Heart right ventricle (tissue), 16 donors: ENCODE measurements around the gene ANAPC4. TPM values are rescaled to one million over a fixed set of nuclear protein-coding genes. Genes with fewer than 3 reads are reported as not detected.

Experiments used
- ATAC-seq, 8 donors: fragments of 200-7000 bp; cut with Tn5 transposase; one replicate each; pipeline ENCODE4 v1.9.1; 2020; ENCODE audit warnings: mild to moderate bottlenecking in 8 of 8, moderate library complexity in 8 of 8, moderate number of reproducible peaks in 1 of 8
- DNase-seq, 2 donors: peaks; one replicate each; pipeline ENCODE4 v3.0.0-alpha.2; 2020
- H3K27ac ChIP-seq, 10 donors: fragments of 200-600 bp; sonication (generic) in 2 of 10; one replicate each; pipeline versions ENCODE4 v1.5.0 to v1.8.0; 2020 to 2022; ENCODE audit warnings: mild to moderate bottlenecking in 3 of 10
- H3K27me3 ChIP-seq, 7 donors: fragments of 200-600 bp; one replicate each; pipeline ENCODE4 v1.8.0; 2021 to 2022; ENCODE audit warnings: mild to moderate bottlenecking in 2 of 7
- H3K36me3 ChIP-seq, 9 donors: fragments of 200-600 bp; sonication (generic) in 1 of 9; one replicate each; pipeline versions ENCODE4 v1.5.0 to v1.8.0; 2020 to 2022; ENCODE audit warnings: mild to moderate bottlenecking in 2 of 9
- H3K4me1 ChIP-seq, 9 donors: fragments of 200-600 bp; sonication (generic) in 1 of 9; one replicate each; pipeline versions ENCODE4 v1.5.0 to v1.8.0; 2020 to 2022; ENCODE audit warnings: mild to moderate bottlenecking in 4 of 9
- H3K4me3 ChIP-seq, 10 donors: fragments of 200-600 bp; sonication (generic) in 2 of 10; one replicate each; pipeline versions ENCODE4 v1.5.0 to v1.8.0; 2020 to 2022; ENCODE audit warnings: mild to moderate bottlenecking in 7 of 10, moderate library complexity in 2 of 10
- H3K9me3 ChIP-seq, 11 donors: fragments of 200-600 bp in 10 of 11; sonication (generic) in 2 of 11; one replicate each; pipeline versions ENCODE4 v1.5.0 to v1.8.0; 2013 to 2022; ENCODE audit warnings: mild to moderate bottlenecking in 2 of 11, control low read depth in 1 of 11, moderate library complexity in 1 of 11
- WGBS, 2 donors: extraction: QIAGEN DNeasy Blood & Tissue Kit; methylation state at CpG; one replicate each; pipeline ENCODE4 v1.1.7; 2013; ENCODE audit warnings: inconsistent platforms in 1 of 2; 5-methylcytosine and 5-hydroxymethylcytosine counted together
- intact Hi-C, 10 donors: fragments of 100-400 bp; cut with DNase I; formaldehyde crosslinking; loops; one replicate each; pipeline versions ENCODE4 v1.11.1 to v1.14.2; 2022
- polyA plus RNA-seq, 2 donors: library from polyadenylated mRNA; stranded (reverse); fragments of 200-250 nt; gene quantifications; one replicate each; pipeline ENCODE4 v1.2.3, GENCODE V29; 2013
- total RNA-seq, 10 donors: library from RNA; stranded (reverse); fragmentation: NEBNext Ultra II Directional in 3 of 10; extraction: Animal tissue kit (Norgen Biotek cat#: 25700) in 3 of 10; gene quantifications; one replicate each; pipeline versions ENCODE4 v1.2.1 to v1.2.4, GENCODE V29; 2021 to 2023
- TF ChIP-seq, protein P1 (sequence below), 9 donors: fragments of 200-600 bp; sonication (generic) in 2 of 9; IDR thresholded peaks; one replicate each; pipeline versions ENCODE4 v1.5.0 to v1.8.0; 2021 to 2022; ENCODE audit warnings: antibody characterized with exemption in 9 of 9, mild to moderate bottlenecking in 5 of 9, moderate library complexity in 1 of 9
- donor health status: Arrhythmogenic right ventricular cardiomyopathy.
- donor health status: ischemic (EF 13 %, LVEDD 7.1; RV severe dilation, severe dysfunction).
- donor health status: healthy with polysubstance abuse.
- donor health status: DM: no; HTN: yes; CAD: no.
- donor health status: DM: no; HTN: no; CAD: no.
- donor health status: ischemic (EF 25% LVEDD 6.9; RV normal size, moderate dysfunction).
- donor health status: ischemic (EF 25% LVEDD 5.7; RV mildly dilated, moderate dysfunction).
- donor health status: healthy.
- donor health status: DM: yes; HTN: yes; CAD: no.
- donor health status: Ischemic cardiomyopathy.
- donor health status: ischemic (EF 35%, LVEDD 5.7; RV mildly dilated, moderate dysfunction).
- donor health status: nonischemic (EF 11% LVEDD 7.7; RV severe dilation, severe dysfunction).
- donor health status: DM: yes; HTN: yes; CAD: no.
- donor health status: PGD.
- donor health status: ischemic (EF 29% LVEDD 5.4; RV normal size, mild dysfunction).
- donor health status: nonischemic (EF 23%, LVEDD 6.1; RV moderate dilation, normal function).

The ANAPC4 gene
- total and polyA plus RNA-seq, 12 donors: 8.2 to 26.7 (median 11.5) TPM

- ATAC-seq: no peak
- Histone ChIP-seq H3K27me3 (no peaks in the 10 kb centered on the region), H3K4me3 (no peak overlapping the region), H3K27ac (no peak overlapping the region), H3K9me3 (peaks cover 0 to 12% (median 0%) of the 10 kb centered on the region in 11 donors), H3K36me3 (peaks cover 0 to 100% (median 57%) of the 10 kb centered on the region in 9 donors), H3K4me1 (no peaks in the 10 kb centered on the region)
- intact Hi-C loops: no loop called here
- TF ChIP-seq, protein P1, sequence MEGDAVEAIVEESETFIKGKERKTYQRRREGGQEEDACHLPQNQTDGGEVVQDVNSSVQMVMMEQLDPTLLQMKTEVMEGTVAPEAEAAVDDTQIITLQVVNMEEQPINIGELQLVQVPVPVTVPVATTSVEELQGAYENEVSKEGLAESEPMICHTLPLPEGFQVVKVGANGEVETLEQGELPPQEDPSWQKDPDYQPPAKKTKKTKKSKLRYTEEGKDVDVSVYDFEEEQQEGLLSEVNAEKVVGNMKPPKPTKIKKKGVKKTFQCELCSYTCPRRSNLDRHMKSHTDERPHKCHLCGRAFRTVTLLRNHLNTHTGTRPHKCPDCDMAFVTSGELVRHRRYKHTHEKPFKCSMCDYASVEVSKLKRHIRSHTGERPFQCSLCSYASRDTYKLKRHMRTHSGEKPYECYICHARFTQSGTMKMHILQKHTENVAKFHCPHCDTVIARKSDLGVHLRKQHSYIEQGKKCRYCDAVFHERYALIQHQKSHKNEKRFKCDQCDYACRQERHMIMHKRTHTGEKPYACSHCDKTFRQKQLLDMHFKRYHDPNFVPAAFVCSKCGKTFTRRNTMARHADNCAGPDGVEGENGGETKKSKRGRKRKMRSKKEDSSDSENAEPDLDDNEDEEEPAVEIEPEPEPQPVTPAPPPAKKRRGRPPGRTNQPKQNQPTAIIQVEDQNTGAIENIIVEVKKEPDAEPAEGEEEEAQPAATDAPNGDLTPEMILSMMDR (IDR thresholded peaks at IDR 0.05): no peak
- no peak for DNase-seq
- 97 to 99% methylated on average over 3 of the region's 3 CpGs for WGBS, 2 donors
These were observed 20.2 kb downstream of the ANAPC4 start for GRCh38 chr4:25397305-25397704.

DNA sequence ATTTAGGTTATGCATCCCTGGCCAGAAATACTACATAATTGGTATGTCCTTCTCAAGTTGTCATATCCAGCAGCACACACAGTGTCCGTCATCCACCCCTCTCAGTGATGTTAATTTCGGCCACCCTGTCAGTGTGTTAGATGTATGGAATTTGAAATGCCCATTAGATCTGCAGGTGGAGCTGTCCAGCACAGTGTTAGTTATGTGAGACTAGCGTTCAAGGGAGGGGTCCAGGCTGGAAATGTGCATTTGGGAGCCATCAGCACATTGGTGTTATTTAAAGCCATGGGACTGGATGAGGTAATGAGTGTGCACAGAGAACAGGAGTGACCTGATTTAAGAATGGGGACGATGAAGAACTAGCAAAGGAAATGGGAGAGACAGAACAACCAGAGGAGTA, 22.4 kb downstream of the ANAPC4 start:
- Histone ChIP-seq H3K4me3 (no peak overlapping the region), H3K36me3 (peaks cover 0 to 100% (median 52%) of the 10 kb centered on the region in 9 donors), H3K27me3 (no peaks in the 10 kb centered on the region), H3K4me1 (no peaks in the 10 kb centered on the region), H3K9me3 (peaks cover 0 to 12% (median 0%) of the 10 kb centered on the region in 11 donors), H3K27ac (no peak overlapping the region)
- TF ChIP-seq, protein P1 (IDR thresholded peaks at IDR 0.05): no peak
- intact Hi-C loops: no loop called here
- WGBS, 2 donors: 75 to 80% methylated on average over 4 of the region's 4 CpGs
- no peak for ATAC-seq
- DNase-seq: no peak

DNA sequence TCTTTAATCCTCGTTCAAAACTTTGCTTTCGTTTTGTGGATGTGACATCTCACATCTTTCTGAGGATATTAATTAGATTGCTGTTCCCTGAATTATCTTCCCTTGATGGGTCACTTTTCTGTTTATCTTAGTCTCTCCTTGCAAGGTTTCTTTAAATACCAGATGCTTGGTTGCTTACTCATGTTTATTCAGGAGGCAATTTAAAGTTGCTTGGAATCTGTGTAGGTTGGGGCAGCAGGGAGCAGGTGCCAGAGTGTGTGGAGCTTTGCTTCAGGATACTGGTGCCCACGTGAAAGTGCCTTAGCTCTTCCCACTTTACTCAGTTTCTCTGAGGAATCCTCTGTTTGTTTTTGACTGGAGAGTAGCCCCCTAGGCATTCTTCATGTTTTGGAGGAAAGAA, 24.0 kb downstream of the ANAPC4 start:
- TF ChIP-seq, protein P1 (IDR thresholded peaks at IDR 0.05): no peak
- Histone ChIP-seq H3K4me3 (no peak overlapping the region), H3K4me1 (no peaks in the 10 kb centered on the region), H3K27ac (no peak overlapping the region), H3K36me3 (peaks cover 0 to 100% (median 54%) of the 10 kb centered on the region in 9 donors), H3K9me3 (peaks cover 0 to 12% (median 0%) of the 10 kb centered on the region in 11 donors), H3K27me3 (no peaks in the 10 kb centered on the region)
- 81 to 82% methylated on average over 3 of the region's 3 CpGs for WGBS, 2 donors
- ATAC-seq (no peak), DNase-seq (no peak)
- intact Hi-C loops: no loop called here

- Histone ChIP-seq H3K4me1 (no peaks in the 10 kb centered on the region), H3K4me3 (no peak overlapping the region), H3K27me3 (no peaks in the 10 kb centered on the region), H3K27ac (no peak overlapping the region), H3K9me3 (peaks cover 0 to under 1% (median 0%) of the 10 kb centered on the region in 11 donors), H3K36me3 (peaks cover 0 to 100% (median 54%) of the 10 kb centered on the region in 9 donors)
- DNase-seq: no peak
- intact Hi-C loops: no loop called here
- TF ChIP-seq, protein P1 (IDR thresholded peaks at IDR 0.05): no peak
- ATAC-seq: no peak
- WGBS, 2 donors: 89 to 93% methylated on average over 1 of the region's 1 CpG
These were observed 25.5 kb downstream of the ANAPC4 start for GRCh38 chr4:25402521-25402920.
